HEK293 (cell line): Measurements from ENCODE around the gene SF3A1.

Source experiments
- GLI2 ChIP-seq: fragments of 450-650 bp; formaldehyde crosslinking; IDR thresholded peaks from 2 replicates; pipeline ENCODE4; 2017; ENCODE audit warnings: missing biosample characterization, missing genetic modification characterization, low read depth, borderline replicate concordance
- KLF16 ChIP-seq: fragments of 450-650 bp; formaldehyde crosslinking; IDR thresholded peaks from 2 replicates; pipeline ENCODE4 v1.5.1; 2017; ENCODE audit warnings: missing biosample characterization, missing genetic modification characterization
- KLF17 ChIP-seq: fragments of 450-650 bp; formaldehyde crosslinking; IDR thresholded peaks from 2 replicates; pipeline ENCODE4 v1.5.1; 2016; ENCODE audit warnings: missing biosample characterization, missing genetic modification characterization
- KLF8 ChIP-seq: fragments of 450-650 bp; formaldehyde crosslinking; IDR thresholded peaks from 2 replicates; pipeline ENCODE4 v1.5.1; 2016; ENCODE audit warnings: missing biosample characterization, missing genetic modification characterization
- OVOL3 ChIP-seq: fragments of 450-650 bp; formaldehyde crosslinking; IDR thresholded peaks from 2 replicates; pipeline ENCODE4 v1.5.1; 2016; ENCODE audit warnings: missing biosample characterization, missing genetic modification characterization
- PATZ1 ChIP-seq: fragments of 450-650 bp; formaldehyde crosslinking; IDR thresholded peaks from 2 replicates; pipeline ENCODE4 v1.5.1; 2016; ENCODE audit warnings: missing biosample characterization, missing genetic modification characterization
- TCF7L2 ChIP-seq: IDR thresholded peaks from 2 replicates; pipeline ENCODE4 v1.6.1; 2011; ENCODE audit warnings: low read depth, mild to moderate bottlenecking, inconsistent platforms, low read length, moderate library complexity, borderline replicate concordance
- ZBTB10 ChIP-seq: fragments of 450-650 bp; formaldehyde crosslinking; IDR thresholded peaks from 2 replicates; pipeline ENCODE4 v1.5.1; 2016; ENCODE audit warnings: missing biosample characterization, missing genetic modification characterization
- ZBTB11 ChIP-seq: fragments of 450-650 bp; formaldehyde crosslinking; conservative IDR thresholded peaks from 2 replicates; pipeline ENCODE4 v1.5.1; 2016; ENCODE audit warnings: low read depth, missing biosample characterization, missing genetic modification characterization
- ZBTB26 ChIP-seq: fragments of 450-650 bp; formaldehyde crosslinking; optimal IDR thresholded peaks from 2 replicates; pipeline ENCODE3; 2016; ENCODE audit warnings: missing biosample characterization, mild to moderate bottlenecking, missing genetic modification characterization
- ZFHX2 ChIP-seq: fragments of 450-650 bp; formaldehyde crosslinking; conservative IDR thresholded peaks from 2 replicates; pipeline ENCODE4 v1.5.1; 2016; ENCODE audit warnings: missing biosample characterization, missing genetic modification characterization
- ZNF155 ChIP-seq: fragments of 450-650 bp; formaldehyde crosslinking; IDR thresholded peaks from 2 replicates; pipeline ENCODE4 v1.5.1; 2016; ENCODE audit warnings: missing biosample characterization, missing genetic modification characterization
- ZNF174 ChIP-seq: fragments of 450-650 bp; formaldehyde crosslinking; IDR thresholded peaks from 2 replicates; pipeline ENCODE4 v1.5.0; 2017; ENCODE audit warnings: missing biosample characterization, mild to moderate bottlenecking, missing genetic modification characterization
- ZNF18 ChIP-seq: fragments of 450-650 bp; formaldehyde crosslinking; IDR thresholded peaks from 2 replicates; pipeline ENCODE4 v1.5.1; 2016; ENCODE audit warnings: missing biosample characterization, missing genetic modification characterization
- ZNF391 ChIP-seq: fragments of 450-650 bp; formaldehyde crosslinking; IDR thresholded peaks from 2 replicates; pipeline ENCODE4 v1.5.1; 2016; ENCODE audit warnings: low read depth, missing biosample characterization, missing genetic modification characterization, borderline replicate concordance
- ZNF488 ChIP-seq: fragments of 450-650 bp; formaldehyde crosslinking; IDR thresholded peaks from 2 replicates; pipeline ENCODE4 v1.5.1; 2016; ENCODE audit warnings: missing biosample characterization, missing genetic modification characterization
- ZNF580 ChIP-seq: fragments of 450-650 bp; formaldehyde crosslinking; IDR thresholded peaks from 2 replicates; pipeline ENCODE4 v1.5.1; 2016; ENCODE audit warnings: missing biosample characterization, missing genetic modification characterization
- ZNF645 ChIP-seq: fragments of 450-650 bp; formaldehyde crosslinking; IDR thresholded peaks from 2 replicates; pipeline ENCODE4; 2016; ENCODE audit warnings: missing biosample characterization, missing genetic modification characterization
- ZNF670 ChIP-seq: fragments of 450-650 bp; formaldehyde crosslinking; IDR thresholded peaks from 2 replicates; pipeline ENCODE4 v1.5.1; 2016; ENCODE audit warnings: missing biosample characterization, missing genetic modification characterization, low read depth
- ZNF776 ChIP-seq: fragments of 450-650 bp; formaldehyde crosslinking; IDR thresholded peaks from 2 replicates; pipeline ENCODE4 v1.5.0; 2017; ENCODE audit warnings: missing biosample characterization, missing genetic modification characterization, borderline replicate concordance
- ZNF785 ChIP-seq: fragments of 450-650 bp; formaldehyde crosslinking; IDR thresholded peaks from 2 replicates; pipeline ENCODE4 v1.5.1; 2016; ENCODE audit warnings: missing biosample characterization, missing genetic modification characterization
- ZSCAN16 ChIP-seq: fragments of 450-650 bp; formaldehyde crosslinking; IDR thresholded peaks from 2 replicates; pipeline ENCODE4 v1.5.1; 2016; ENCODE audit warnings: missing biosample characterization, missing genetic modification characterization
- ZSCAN30 ChIP-seq: fragments of 450-650 bp; IDR thresholded peaks from 2 replicates; pipeline ENCODE4 v1.5.1; 2018; ENCODE audit warnings: missing biosample characterization, mild to moderate bottlenecking, missing genetic modification characterization, moderate library complexity
- ZXDB ChIP-seq: fragments of 450-650 bp; formaldehyde crosslinking; IDR thresholded peaks from 2 replicates; pipeline ENCODE4 v1.5.1; 2016; ENCODE audit warnings: missing biosample characterization, missing genetic modification characterization

Gene SF3A1

GRCh38 chr22:30326706-30327362 lies 29.9 kb downstream of the SF3A1 start, which contains the start of gene TBC1D10A (continued):
- TF ChIP-seq GLI2 (tag by site-specific recombination), result no peak
- TF ChIP-seq ZNF580 (tag by site-specific recombination), result no peak
- TF ChIP-seq ZNF776 (tag by site-specific recombination), result no peak
- TF ChIP-seq ZNF18, result no peak
- TF ChIP-seq KLF17 (tag by site-specific recombination), result peak; percentile 53; the same call in 1 of the 2 replicates
- no peak for TF ChIP-seq ZBTB11 (tag by site-specific recombination)
- TF ChIP-seq ZXDB (tag by site-specific recombination), result no peak
- no peak for TF ChIP-seq ZNF488 (tag by site-specific recombination)
- TF ChIP-seq KLF8 (tag by site-specific recombination), result peak; percentile 5; the same call in 1 of the 2 replicates
- TF ChIP-seq PATZ1 (tag by site-specific recombination), result peak; percentile 29; the same call in 1 of the 2 replicates
- TF ChIP-seq ZSCAN30 (tag by site-specific recombination), result peak; percentile 97
- no peak for TF ChIP-seq ZNF174 (tag by site-specific recombination)
- peak; percentile 85 for TF ChIP-seq ZBTB26 (tag by site-specific recombination)
- peak; percentile 8; the same call in 1 of the 2 replicates for TF ChIP-seq ZFHX2 (tag by site-specific recombination)
- no peak for TF ChIP-seq ZNF785
- TF ChIP-seq ZSCAN16 (tag by site-specific recombination), result no peak
- peak; percentile 48; the same call in 1 of the 2 replicates for TF ChIP-seq KLF16 (tag by site-specific recombination)
- 0 out of 2 replicates have a peak, but pooled peaks have one; percentile 18 for TF ChIP-seq ZBTB10 (tag by site-specific recombination)
- no peak for TF ChIP-seq ZNF645 (tag by site-specific recombination)
- no peak for TF ChIP-seq OVOL3 (tag by site-specific recombination)
- TF ChIP-seq ZNF391 (tag by site-specific recombination), result 0 out of 2 replicates have a peak, but pooled peaks have one; percentile 26
- no peak for TF ChIP-seq ZNF155
- no peak for TF ChIP-seq ZNF670 (tag by site-specific recombination)
- TF ChIP-seq TCF7L2, result no peak
